Measurements from ENCODE around the gene SEMA3G. TPM values are rescaled to one million over a fixed set of nuclear protein-coding genes. Genes with fewer than 3 reads are reported as not detected.

SEMA3G gene
- total RNA-seq, 1 donor from 2014 or later, result not detected

DNA sequence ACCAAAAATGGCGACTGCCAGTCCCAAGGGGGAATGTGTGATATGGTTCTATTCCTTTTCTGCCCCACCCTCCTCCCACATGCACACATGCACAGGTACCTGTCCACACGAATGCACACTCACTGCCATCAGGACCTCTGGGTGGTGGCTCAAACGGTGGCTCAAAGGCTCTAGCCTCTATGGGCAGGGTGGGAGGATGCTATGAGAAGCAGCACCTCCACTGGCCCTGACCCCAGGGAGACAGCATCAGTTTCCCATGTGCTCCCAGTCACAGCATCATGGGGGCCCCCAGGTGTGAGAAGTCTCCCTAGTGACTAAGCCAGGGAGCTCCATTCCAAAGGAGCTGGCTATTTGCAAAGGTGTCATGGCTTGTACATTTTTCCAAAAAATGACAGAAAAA is 15.9 kb downstream of the SEMA3G start:
- ATAC-seq (ENCODE audit: low read depth) (no peak), DNase-seq (no peak)
- Mint-ChIP-seq H3K27ac (no peak overlapping the region), H3K4me3 (no peak overlapping the region), H3K27me3 (no peaks in the 10 kb centered on the region), H3K36me3 (ENCODE audit: low read depth) (no peaks in the 10 kb centered on the region), H3K4me1 (peaks cover 4% of the 10 kb centered on the region), H3K9me3 (no peaks in the 10 kb centered on the region)
- ChIA-PET CTCF (interaction anchor here (2.3 to 3.4 kb wide), 2 partner anchors 17 to 18 kb away, joined by 11 to 37 read pairs; no protein-coding TSS in a partner anchor), POLR2A (no interaction called here)
- no peak for TF ChIP-seq CTCF (IDR thresholded peaks at IDR 0.05)
- intact Hi-C loops (cut with micrococcal nuclease), result no loop called here

- Mint-ChIP-seq H3K9me3 (no peaks in the 10 kb centered on the region), H3K4me3 (no peak overlapping the region), H3K36me3 (ENCODE audit: low read depth) (no peaks in the 10 kb centered on the region), H3K4me1 (peaks cover 4% of the 10 kb centered on the region), H3K27me3 (no peaks in the 10 kb centered on the region), H3K27ac (no peak overlapping the region)
- ATAC-seq (ENCODE audit: low read depth) (peak; percentile 57), DNase-seq (no peak)
- intact Hi-C loops (cut with micrococcal nuclease), result loop anchor here (1.0 kb wide), 2 partner anchors 16 to 19 kb away; no protein-coding TSS in a partner anchor
- ChIA-PET CTCF (interaction anchor here (1.1 to 3.4 kb wide), 3 partner anchors 16 to 21 kb away, joined by 5 to 37 read pairs (median 11); no protein-coding TSS in a partner anchor), POLR2A (no interaction called here)
- no peak for TF ChIP-seq CTCF (IDR thresholded peaks at IDR 0.05)
These were observed 16.5 kb downstream of the SEMA3G start for GRCh38 chr3:52428151-52429005.

- H3K27ac Mint-ChIP-seq, result no peak overlapping the region
- TF ChIP-seq CTCF (IDR thresholded peaks at IDR 0.05), result no peak
- peaks cover 2% of the 10 kb centered on the region for H3K36me3 Mint-ChIP-seq (ENCODE audit: low read depth)
- ChIA-PET CTCF (no interaction called here), POLR2A (no interaction called here)
- H3K27me3 Mint-ChIP-seq, result no peaks in the 10 kb centered on the region
- intact Hi-C loops (cut with micrococcal nuclease), result no loop called here
- no peak for DNase-seq
- H3K9me3 Mint-ChIP-seq, result no peaks in the 10 kb centered on the region
- ATAC-seq (ENCODE audit: low read depth), result no peak
- H3K4me3 Mint-ChIP-seq, result no peak overlapping the region
- H3K4me1 Mint-ChIP-seq, result no peaks in the 10 kb centered on the region
These were observed 21.7 kb downstream of the SEMA3G start for GRCh38 chr3:52423173-52423572.

DNA sequence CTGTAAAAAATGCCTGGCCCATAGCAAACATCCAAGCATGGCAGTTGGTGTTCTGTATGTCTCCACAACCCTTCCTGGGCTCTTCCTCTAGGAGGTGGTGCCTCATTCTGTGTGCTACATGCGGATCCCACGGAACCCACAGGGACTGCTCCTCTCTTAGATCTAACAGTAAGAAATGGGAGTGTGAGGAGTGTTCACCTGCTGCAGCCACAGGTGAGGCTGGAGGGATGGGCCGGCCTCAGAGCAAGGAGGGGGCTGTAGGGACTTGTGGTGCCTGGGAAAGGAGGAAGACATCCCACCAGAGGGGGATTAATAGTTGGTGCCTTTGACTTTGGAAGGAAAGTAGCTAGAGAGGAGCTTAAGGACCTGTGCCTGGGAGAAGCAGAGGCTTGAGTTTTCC is 22.2 kb downstream of the SEMA3G start:
- no peak for TF ChIP-seq CTCF (IDR thresholded peaks at IDR 0.05)
- ATAC-seq (ENCODE audit: low read depth) (no peak), DNase-seq (no peak)
- no peaks in the 10 kb centered on the region for H3K4me1 Mint-ChIP-seq
- ChIA-PET POLR2A (no interaction called here), CTCF (interaction anchor here (1.0 kb wide), 1 partner anchor 10 kb away, joined by 5 read pairs; no protein-coding TSS in a partner anchor)
- no peak overlapping the region for H3K27ac Mint-ChIP-seq
- H3K9me3 Mint-ChIP-seq, result no peaks in the 10 kb centered on the region
- intact Hi-C loops (cut with micrococcal nuclease), result no loop called here
- no peak overlapping the region for H3K4me3 Mint-ChIP-seq
- H3K27me3 Mint-ChIP-seq, result no peaks in the 10 kb centered on the region
- peaks cover 2% of the 10 kb centered on the region for H3K36me3 Mint-ChIP-seq (ENCODE audit: low read depth)

GRCh38 chr3:52420388-52420787 is 24.5 kb downstream of the SEMA3G start:
- no peaks in the 10 kb centered on the region for H3K27me3 Mint-ChIP-seq
- intact Hi-C loops (cut with micrococcal nuclease), result no loop called here
- H3K36me3 Mint-ChIP-seq (ENCODE audit: low read depth), result peaks cover 9% of the 10 kb centered on the region
- CTCF ChIA-PET, result no interaction called here
- ATAC-seq (ENCODE audit: low read depth), result no peak
- TF ChIP-seq CTCF (IDR thresholded peaks at IDR 0.05), result no peak
- POLR2A ChIA-PET, result no interaction called here
- no peak overlapping the region for H3K4me3 Mint-ChIP-seq
- H3K27ac Mint-ChIP-seq, result no peak overlapping the region
- H3K9me3 Mint-ChIP-seq, result no peaks in the 10 kb centered on the region
- H3K4me1 Mint-ChIP-seq, result no peaks in the 10 kb centered on the region
- DNase-seq, result no peak

All from activated B cell treated with CpG ODN at 0.5 μM for 24 hours (primary cell).